Measurements from ENCODE around the gene PRKG1.

DNA sequence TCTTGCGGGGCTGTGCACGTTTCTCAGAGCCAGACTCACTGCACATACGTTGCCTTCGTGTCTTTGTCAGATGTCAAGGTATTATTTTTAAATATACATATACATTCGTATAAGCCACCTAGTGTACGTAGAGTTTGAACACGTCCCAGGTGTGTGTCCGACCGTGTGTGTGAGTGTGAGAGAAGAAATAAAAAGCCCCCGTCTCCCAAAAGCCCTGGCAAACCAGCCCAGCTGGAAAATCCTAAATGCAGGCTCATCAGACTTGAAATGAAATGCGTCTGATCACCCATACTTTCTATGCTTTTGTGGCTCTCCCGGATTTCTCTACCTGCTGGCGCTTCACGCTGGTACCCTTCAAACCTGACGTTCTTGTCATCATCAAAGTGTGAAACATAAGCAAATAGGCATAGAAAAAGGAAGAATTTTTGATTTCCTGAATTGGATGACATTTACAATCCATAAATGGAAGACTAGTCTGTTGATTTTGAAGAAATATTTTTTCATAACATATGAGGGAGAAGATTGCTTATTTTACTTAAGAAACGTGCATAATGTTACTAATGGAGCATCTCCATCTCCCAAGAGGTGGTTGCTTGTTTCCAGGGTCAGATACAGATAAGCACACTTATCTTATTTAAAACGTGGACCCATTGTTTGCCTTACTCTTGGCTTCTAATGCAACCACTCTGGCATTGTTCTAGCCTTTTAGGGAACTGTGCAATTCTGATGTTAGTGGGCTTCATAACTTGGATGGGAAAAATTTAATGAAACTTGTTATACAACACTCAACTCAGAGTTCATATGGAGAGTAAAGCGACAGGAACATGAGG, 971 bp downstream of the PRKG1 start:
- TF ChIP-seq POLR2AphosphoS5 (IDR thresholded peaks at IDR 0.05; ENCODE audit: low read depth, low read length) (no peak), SIN3A (IDR thresholded peaks at IDR 0.05; ENCODE audit: borderline replicate concordance, insufficient read depth, low read length) (no peak), TAF1 (IDR thresholded peaks at IDR 0.05; ENCODE audit: borderline replicate concordance, insufficient read depth, low read length) (no peak), FOXP2 (optimal IDR thresholded peaks at IDR 0.05; ENCODE audit: borderline replicate concordance, extremely low read depth, extremely low read length, insufficient read depth) (no peak)
- TF ChIP-seq, protein P1, sequence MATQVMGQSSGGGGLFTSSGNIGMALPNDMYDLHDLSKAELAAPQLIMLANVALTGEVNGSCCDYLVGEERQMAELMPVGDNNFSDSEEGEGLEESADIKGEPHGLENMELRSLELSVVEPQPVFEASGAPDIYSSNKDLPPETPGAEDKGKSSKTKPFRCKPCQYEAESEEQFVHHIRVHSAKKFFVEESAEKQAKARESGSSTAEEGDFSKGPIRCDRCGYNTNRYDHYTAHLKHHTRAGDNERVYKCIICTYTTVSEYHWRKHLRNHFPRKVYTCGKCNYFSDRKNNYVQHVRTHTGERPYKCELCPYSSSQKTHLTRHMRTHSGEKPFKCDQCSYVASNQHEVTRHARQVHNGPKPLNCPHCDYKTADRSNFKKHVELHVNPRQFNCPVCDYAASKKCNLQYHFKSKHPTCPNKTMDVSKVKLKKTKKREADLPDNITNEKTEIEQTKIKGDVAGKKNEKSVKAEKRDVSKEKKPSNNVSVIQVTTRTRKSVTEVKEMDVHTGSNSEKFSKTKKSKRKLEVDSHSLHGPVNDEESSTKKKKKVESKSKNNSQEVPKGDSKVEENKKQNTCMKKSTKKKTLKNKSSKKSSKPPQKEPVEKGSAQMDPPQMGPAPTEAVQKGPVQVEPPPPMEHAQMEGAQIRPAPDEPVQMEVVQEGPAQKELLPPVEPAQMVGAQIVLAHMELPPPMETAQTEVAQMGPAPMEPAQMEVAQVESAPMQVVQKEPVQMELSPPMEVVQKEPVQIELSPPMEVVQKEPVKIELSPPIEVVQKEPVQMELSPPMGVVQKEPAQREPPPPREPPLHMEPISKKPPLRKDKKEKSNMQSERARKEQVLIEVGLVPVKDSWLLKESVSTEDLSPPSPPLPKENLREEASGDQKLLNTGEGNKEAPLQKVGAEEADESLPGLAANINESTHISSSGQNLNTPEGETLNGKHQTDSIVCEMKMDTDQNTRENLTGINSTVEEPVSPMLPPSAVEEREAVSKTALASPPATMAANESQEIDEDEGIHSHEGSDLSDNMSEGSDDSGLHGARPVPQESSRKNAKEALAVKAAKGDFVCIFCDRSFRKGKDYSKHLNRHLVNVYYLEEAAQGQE (IDR thresholded peaks at IDR 0.05; ENCODE audit: insufficient read depth in 1 of 2, low read depth in 2 of 2, low read length in 2 of 2) = no peak
